CD4-positive, alpha-beta memory T cell (primary cell): ENCODE results near the gene PDZK1IP1. TPM values are rescaled to one million over a fixed set of nuclear protein-coding genes. Genes with fewer than 3 reads are reported as not detected.
A peak's percentile ranks its signal among the peaks of the same experiment; 100 is the strongest.

Source experiments
- CTCF ChIA-PET: fragments of 350-600 bp; sonication (Branson Sonifier 250); formaldehyde crosslinking; loops from one replicate; lab custom pipeline; 2021; ENCODE audit warnings: inconsistent platforms; ENCODE audit not compliant: partially characterized antibody; lab: Charles Lee
- POLR2A ChIA-PET: fragments of 350-600 bp; sonication (Branson Sonifier 250); formaldehyde crosslinking; loops from one replicate; lab custom pipeline; 2021; ENCODE audit not compliant: partially characterized antibody; lab: Charles Lee
- DNase-seq, 5 donors: peaks; one replicate each; pipeline versions ENCODE4 v3.0.0 to v3.0.0-alpha.2; 2020 to 2022; ENCODE audit warnings: mixed read lengths in 1 of 5
- H3K27ac ChIP-seq: one replicate; pipeline ENCODE4 v1.7.0; 2013; ENCODE audit warnings: low read depth, low read length
- H3K27me3 ChIP-seq: 2 replicates; pipeline ENCODE4 v1.7.0; 2013; ENCODE audit warnings: mild to moderate bottlenecking, low read length, moderate library complexity; ENCODE audit not compliant: insufficient read depth
- H3K36me3 ChIP-seq: 2 replicates; pipeline ENCODE4 v1.7.0; 2013; ENCODE audit warnings: mild to moderate bottlenecking, low read length, moderate library complexity; ENCODE audit not compliant: insufficient read depth
- H3K4me1 ChIP-seq: 2 replicates; pipeline ENCODE4 v1.7.0; 2013; ENCODE audit warnings: mild to moderate bottlenecking, low read length, moderate library complexity; ENCODE audit not compliant: insufficient read depth
- H3K4me3 ChIP-seq, 2 donors: one replicate each; pipeline ENCODE4 v1.7.0; 2013; ENCODE audit warnings: low read length in 2 of 2, mild to moderate bottlenecking in 1 of 2
- H3K9me3 ChIP-seq, 2 donors: one replicate each; pipeline ENCODE4 v1.7.0; 2013; ENCODE audit warnings: low read length in 2 of 2, control low read depth in 1 of 2; ENCODE audit not compliant: control insufficient read depth in 1 of 2
- H3K27ac Mint-ChIP-seq, 7 donors: one replicate each; pipeline ENCODE4 v1.8.0; 2020 to 2021; ENCODE audit warnings: mixed read lengths in 7 of 7, mild to moderate bottlenecking in 6 of 7, inconsistent platforms in 3 of 7, moderate library complexity in 3 of 7
- H3K27me3 Mint-ChIP-seq, 2 donors: one replicate each; pipeline ENCODE4 v1.8.0; 2020 to 2021; ENCODE audit warnings: mixed read lengths in 2 of 2
- H3K36me3 Mint-ChIP-seq, 2 donors: one replicate each; pipeline ENCODE4 v1.8.0; 2020 to 2021; ENCODE audit warnings: mixed read lengths in 2 of 2, inconsistent platforms in 1 of 2, mild to moderate bottlenecking in 1 of 2
- H3K4me1 Mint-ChIP-seq, 4 donors: one replicate each; pipeline ENCODE4 v1.8.0; 2020 to 2021; ENCODE audit warnings: mixed read lengths in 4 of 4, mild to moderate bottlenecking in 1 of 4
- H3K4me3 Mint-ChIP-seq, 8 donors: one replicate each; pipeline ENCODE4 v1.8.0; 2020 to 2021; ENCODE audit warnings: mixed read lengths in 8 of 8, mild to moderate bottlenecking in 7 of 8, moderate library complexity in 6 of 8, inconsistent platforms in 3 of 8
- H3K9me3 Mint-ChIP-seq, 8 donors: one replicate each; pipeline ENCODE4 v1.8.0; 2020 to 2021; ENCODE audit warnings: mixed read lengths in 8 of 8, mild to moderate bottlenecking in 5 of 8, inconsistent platforms in 3 of 8, moderate library complexity in 1 of 8
- intact Hi-C: fragments of 100-400 bp; cut with micrococcal nuclease; formaldehyde crosslinking; loops from one replicate; pipeline ENCODE4 v1.15.1; 2023
- polyA plus RNA-seq, 2 donors: library from polyadenylated mRNA; unstranded; fragments of 300-500 nt; fragmentation: Illumina TruSeq; gene quantifications; one replicate each; pipeline ENCODE4 v1.2.3, GENCODE V29; 2021
- total RNA-seq, 2 experiments: library from RNA; stranded (reverse); gene quantifications; one replicate each; pipeline ENCODE4 v1.2.3, GENCODE V29; 2021

The PDZK1IP1 gene
- total and polyA plus RNA-seq, 4 experiments from 2014 or later, result not detected

DNA sequence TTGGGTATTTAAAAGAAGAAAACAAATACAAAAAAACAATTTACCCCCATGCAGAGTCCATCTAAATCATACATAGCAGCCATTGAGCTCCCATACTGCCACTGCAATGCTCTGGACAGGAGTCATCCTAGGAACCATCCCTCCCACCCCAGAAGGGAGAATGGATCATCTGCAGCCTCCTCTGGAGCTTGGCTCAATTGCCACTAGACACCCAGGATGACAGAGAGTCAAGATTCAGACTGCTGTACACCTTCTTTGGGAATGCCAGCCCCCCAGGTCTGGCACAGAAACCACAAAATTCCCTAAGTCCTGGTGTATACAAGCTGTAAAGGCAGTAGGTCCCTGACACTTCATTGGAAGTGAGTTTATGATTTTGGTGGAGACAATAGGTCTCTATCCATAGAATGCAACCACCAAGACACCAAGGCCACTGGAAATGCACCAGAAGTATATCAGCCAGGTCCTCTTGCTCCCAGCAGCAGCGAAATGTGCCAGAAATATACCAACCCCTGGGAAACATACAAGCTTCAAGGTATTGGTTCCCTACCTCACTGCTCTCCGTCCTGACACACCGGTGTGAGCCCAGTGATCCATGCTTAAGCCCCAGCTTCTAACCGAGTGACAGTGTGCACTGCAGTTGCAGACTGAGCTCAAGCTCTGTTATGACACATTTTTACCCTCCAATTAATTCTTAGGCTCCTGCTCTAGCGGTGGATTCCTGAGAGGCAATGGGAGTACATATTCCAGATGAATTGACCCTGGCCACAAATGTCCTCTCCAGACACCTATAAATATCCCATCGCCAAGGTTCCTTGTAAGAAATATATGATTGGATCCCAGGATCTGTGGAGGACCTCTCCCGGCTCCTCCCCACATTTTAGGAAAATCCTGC, 37.8 kb upstream of the PDZK1IP1 start:
- ChIA-PET POLR2A (no interaction called here), CTCF (interaction anchor here (0.8 to 2.2 kb wide), 3 partner anchors 8 to 35 kb away, joined by 3 to 5 read pairs (median 3); no protein-coding TSS in a partner anchor)
- no peak for DNase-seq
- intact Hi-C loops, result no loop called here
- H3K4me1 Mint-ChIP-seq, result peaks cover 17 to 36% (median 29%) of the 10 kb centered on the region in 4 donors
- peak overlapping the region in 2 of 8 donors; percentile 42 to 43 for H3K4me3 Mint-ChIP-seq
- H3K9me3 ChIP-seq, result no peaks in the 10 kb centered on the region
- H3K9me3 Mint-ChIP-seq, result peaks cover 0 to 5% (median 0%) of the 10 kb centered on the region in 8 donors
- no peaks in the 10 kb centered on the region for H3K36me3 Mint-ChIP-seq
- peaks cover 52 to 54% of the 10 kb centered on the region in 2 donors for H3K27me3 Mint-ChIP-seq
- H3K36me3 ChIP-seq, result no peaks in the 10 kb centered on the region
- H3K27me3 ChIP-seq, result peaks cover 56% of the 10 kb centered on the region
- H3K27ac ChIP-seq, result no peak overlapping the region
- peaks cover 38% of the 10 kb centered on the region for H3K4me1 ChIP-seq
- H3K4me3 ChIP-seq, result no peak overlapping the region
- H3K27ac Mint-ChIP-seq, result no peak overlapping the region

DNA sequence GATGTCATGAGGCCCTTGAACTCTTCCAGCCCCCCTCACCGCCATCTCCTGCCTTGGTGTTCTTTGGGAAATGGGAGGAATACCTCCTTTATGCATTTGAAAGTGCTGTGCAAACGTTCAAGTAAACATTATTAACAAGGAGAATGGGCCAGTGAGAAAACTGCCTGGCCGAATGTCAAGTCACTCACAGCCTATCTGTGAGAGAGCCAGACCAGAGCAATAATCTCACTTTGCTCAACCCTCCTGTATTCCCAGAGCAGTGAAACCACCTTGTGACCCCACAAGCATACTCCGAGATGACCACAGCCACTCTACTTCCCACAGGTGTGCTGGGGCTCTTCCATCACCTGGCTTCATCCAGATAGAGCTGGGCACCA, 37.0 kb upstream of the PDZK1IP1 start:
- ChIA-PET POLR2A (no interaction called here), CTCF (interaction anchor here (1.1 to 2.2 kb wide), 2 partner anchors 33 to 36 kb away, joined by 3 to 5 read pairs; no protein-coding TSS in a partner anchor)
- no peak overlapping the region for H3K4me3 ChIP-seq
- intact Hi-C loops, result no loop called here
- H3K36me3 ChIP-seq, result no peaks in the 10 kb centered on the region
- no peak overlapping the region for H3K27ac Mint-ChIP-seq
- no peaks in the 10 kb centered on the region for H3K36me3 Mint-ChIP-seq
- no peaks in the 10 kb centered on the region for H3K9me3 ChIP-seq
- peaks cover 56% of the 10 kb centered on the region for H3K27me3 ChIP-seq
- H3K4me1 Mint-ChIP-seq, result peaks cover 15 to 32% (median 24%) of the 10 kb centered on the region in 4 donors
- H3K4me1 ChIP-seq, result peaks cover 33% of the 10 kb centered on the region
- H3K9me3 Mint-ChIP-seq, result peaks cover 0 to 5% (median 0%) of the 10 kb centered on the region in 8 donors
- H3K4me3 Mint-ChIP-seq, result peak overlapping the region in 2 of 8 donors; percentile 6 to 34
- H3K27me3 Mint-ChIP-seq, result peaks cover 49 to 50% of the 10 kb centered on the region in 2 donors
- no peak overlapping the region for H3K27ac ChIP-seq
- DNase-seq, result no peak

DNA sequence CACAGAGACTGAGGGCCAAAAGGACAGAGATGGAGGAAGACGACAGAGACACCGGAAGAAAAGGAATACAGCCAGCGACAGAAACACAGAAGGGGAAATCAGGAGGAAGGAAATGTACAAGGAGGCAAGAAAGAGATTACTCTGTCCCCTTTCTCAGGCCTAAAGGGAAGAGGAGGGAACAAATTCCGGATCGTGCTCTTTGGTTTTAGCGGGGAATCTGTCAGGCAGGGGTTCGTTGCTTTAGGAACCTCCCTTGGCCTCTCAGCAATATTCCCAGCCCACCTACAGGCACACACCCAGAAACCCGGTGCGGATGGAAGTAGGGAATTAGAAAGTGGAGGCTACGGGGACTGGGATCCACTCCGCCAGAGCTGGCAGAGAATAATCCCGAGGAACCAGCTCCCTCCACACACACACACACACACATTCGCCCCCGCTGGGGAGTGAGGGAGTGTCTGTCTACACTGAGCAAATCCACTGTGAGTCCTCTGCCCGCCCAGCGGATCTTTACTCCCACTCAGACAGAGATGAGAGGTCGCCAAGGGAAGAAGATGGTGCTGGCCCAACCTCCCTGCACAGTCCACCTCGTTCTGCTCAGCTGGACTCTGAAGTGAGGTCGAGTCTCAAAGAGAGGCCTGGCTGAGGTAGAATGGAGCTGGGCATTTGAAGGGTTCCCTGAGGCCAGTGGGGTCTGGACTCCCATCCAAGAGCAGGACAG, 36.4 kb upstream of the PDZK1IP1 start:
- Histone ChIP-seq H3K36me3 (no peaks in the 10 kb centered on the region), H3K4me1 (peaks cover 28% of the 10 kb centered on the region), H3K9me3 (no peaks in the 10 kb centered on the region), H3K4me3 (no peak overlapping the region), H3K27ac (no peak overlapping the region), H3K27me3 (peaks cover 50% of the 10 kb centered on the region)
- H3K4me3 Mint-ChIP-seq, result peak overlapping the region; percentile 27 to 87 (median 78)
- CTCF ChIA-PET, result no interaction called here
- POLR2A ChIA-PET, result no interaction called here
- peaks cover 0 to under 1% (median 0%) of the 10 kb centered on the region in 8 donors for H3K9me3 Mint-ChIP-seq
- H3K27me3 Mint-ChIP-seq, result peaks cover 45 to 49% of the 10 kb centered on the region in 2 donors
- no peak overlapping the region for H3K27ac Mint-ChIP-seq
- H3K4me1 Mint-ChIP-seq, result peaks cover 10 to 26% (median 18%) of the 10 kb centered on the region in 4 donors
- H3K36me3 Mint-ChIP-seq, result no peaks in the 10 kb centered on the region
- intact Hi-C loops, result no loop called here
- DNase-seq, result no peak

GRCh38 chr1:47225430-47226100, 35.7 kb upstream of the PDZK1IP1 start:
- H3K27ac ChIP-seq, result no peak overlapping the region
- H3K4me3 Mint-ChIP-seq, result peak overlapping the region in 7 of 8 donors; percentile 68 to 87 (median 81)
- intact Hi-C loops, result no loop called here
- ChIA-PET POLR2A (no interaction called here), CTCF (no interaction called here)
- H3K36me3 ChIP-seq, result no peaks in the 10 kb centered on the region
- H3K9me3 ChIP-seq, result no peaks in the 10 kb centered on the region
- H3K36me3 Mint-ChIP-seq, result no peaks in the 10 kb centered on the region
- no peak overlapping the region for H3K27ac Mint-ChIP-seq
- peaks cover 21% of the 10 kb centered on the region for H3K4me1 ChIP-seq
- H3K27me3 Mint-ChIP-seq, result peaks cover 44 to 53% of the 10 kb centered on the region in 2 donors
- peaks cover 44% of the 10 kb centered on the region for H3K27me3 ChIP-seq
- no peak for DNase-seq
- no peak overlapping the region for H3K4me3 ChIP-seq
- peaks cover 9 to 19% (median 14%) of the 10 kb centered on the region in 4 donors for H3K4me1 Mint-ChIP-seq
- H3K9me3 Mint-ChIP-seq, result no peaks in the 10 kb centered on the region

GRCh38 chr1:47224676-47225399, 35.0 kb upstream of the PDZK1IP1 start:
- ChIA-PET CTCF (no interaction called here), POLR2A (no interaction called here)
- Mint-ChIP-seq H3K4me1 (peaks cover 6 to 12% (median 9%) of the 10 kb centered on the region in 4 donors), H3K4me3 (no peak overlapping the region), H3K27ac (no peak overlapping the region), H3K9me3 (no peaks in the 10 kb centered on the region), H3K36me3 (no peaks in the 10 kb centered on the region), H3K27me3 (peaks cover 38 to 46% of the 10 kb centered on the region in 2 donors)
- no peak overlapping the region for H3K27ac ChIP-seq
- H3K4me3 ChIP-seq, result no peak overlapping the region
- no peak for DNase-seq
- H3K4me1 ChIP-seq, result peaks cover 14% of the 10 kb centered on the region
- intact Hi-C loops, result no loop called here
- peaks cover 37% of the 10 kb centered on the region for H3K27me3 ChIP-seq
- H3K9me3 ChIP-seq, result no peaks in the 10 kb centered on the region
- H3K36me3 ChIP-seq, result no peaks in the 10 kb centered on the region

- Mint-ChIP-seq H3K27ac (no peak overlapping the region), H3K4me3 (no peak overlapping the region), H3K9me3 (no peaks in the 10 kb centered on the region), H3K36me3 (no peaks in the 10 kb centered on the region), H3K27me3 (peaks cover 31 to 40% of the 10 kb centered on the region in 2 donors), H3K4me1 (peaks cover 4 to 7% (median 5%) of the 10 kb centered on the region in 4 donors)
- no peak overlapping the region for H3K4me3 ChIP-seq
- CTCF ChIA-PET, result no interaction called here
- peaks cover 6% of the 10 kb centered on the region for H3K4me1 ChIP-seq
- no peaks in the 10 kb centered on the region for H3K36me3 ChIP-seq
- peaks cover 29% of the 10 kb centered on the region for H3K27me3 ChIP-seq
- POLR2A ChIA-PET, result no interaction called here
- H3K27ac ChIP-seq, result no peak overlapping the region
- DNase-seq, result no peak
- no peaks in the 10 kb centered on the region for H3K9me3 ChIP-seq
- intact Hi-C loops, result no loop called here
Observed at GRCh38 chr1:47223921-47224675, 34.3 kb upstream of the PDZK1IP1 start.
